NCI-H774 (cell line): Measurements from ENCODE around the gene MMP23B.

Source experiments
- DNase-seq: peaks from one replicate; lab custom pipeline; 2025; lab: John Stamatoyannopoulos, UW

MMP23B gene

GRCh38 chr1:1602968-1603506 is 28.9 kb upstream of the MMP23B start:
- no peak for DNase-seq

- no peak for DNase-seq
Observed at GRCh38 chr1:1603671-1604373, 28.2 kb upstream of the MMP23B start.

- no peak for DNase-seq
Observed at GRCh38 chr1:1604374-1605033, 27.5 kb upstream of the MMP23B start.

GRCh38 chr1:1605034-1605591 is 26.9 kb upstream of the MMP23B start:
- DNase-seq = no peak

GRCh38 chr1:1605724-1606123 is 26.2 kb upstream of the MMP23B start:
- DNase-seq = no peak

GRCh38 chr1:1606232-1606631 is 25.7 kb upstream of the MMP23B start:
- DNase-seq = no peak

- no peak for DNase-seq
Observed at GRCh38 chr1:1609822-1610485, 22.0 kb upstream of the MMP23B start.

- no peak for DNase-seq
Observed at GRCh38 chr1:1610796-1611195, 21.2 kb upstream of the MMP23B start.

- DNase-seq = no peak
Observed at GRCh38 chr1:1612104-1612400, 19.9 kb upstream of the MMP23B start.

- DNase-seq = no peak
Observed at GRCh38 chr1:1613509-1614082, 18.4 kb upstream of the MMP23B start.

- DNase-seq = no peak
Observed at GRCh38 chr1:1614204-1614953, 17.6 kb upstream of the MMP23B start.

- DNase-seq = no peak
Observed at GRCh38 chr1:1614954-1615255, 17.1 kb upstream of the MMP23B start.

GRCh38 chr1:1615256-1616044 is 16.5 kb upstream of the MMP23B start, which contains the start of gene MIB2:
TSS of gene MIB2 (plus strand) at chr1:1615500. CDS start at chr1:1623453, 7,953 bp downstream.
- DNase-seq = peak; percentile 90

GRCh38 chr1:1616045-1616790 is 15.8 kb upstream of the MMP23B start:
- no peak for DNase-seq

- DNase-seq = no peak
Observed at GRCh38 chr1:1616838-1617237, 15.1 kb upstream of the MMP23B start.

GRCh38 chr1:1617516-1617915 is 14.5 kb upstream of the MMP23B start:
- no peak for DNase-seq

GRCh38 chr1:1617925-1618324 is 14.0 kb upstream of the MMP23B start:
- no peak for DNase-seq

- no peak for DNase-seq
Observed at GRCh38 chr1:1618396-1619068, 13.4 kb upstream of the MMP23B start.

GRCh38 chr1:1619917-1620361 is 12.0 kb upstream of the MMP23B start:
- DNase-seq = no peak
